ENCODE data around the gene EFNA2. TPM values are rescaled to one million over a fixed set of nuclear protein-coding genes. Genes with fewer than 3 reads are reported as not detected.

Gene EFNA2
- 1.0 to 2.3 TPM (median 2.0 TPM) in 5 replicates for total RNA-seq (2022; extraction: Qiagen RNA extraction)

DNA sequence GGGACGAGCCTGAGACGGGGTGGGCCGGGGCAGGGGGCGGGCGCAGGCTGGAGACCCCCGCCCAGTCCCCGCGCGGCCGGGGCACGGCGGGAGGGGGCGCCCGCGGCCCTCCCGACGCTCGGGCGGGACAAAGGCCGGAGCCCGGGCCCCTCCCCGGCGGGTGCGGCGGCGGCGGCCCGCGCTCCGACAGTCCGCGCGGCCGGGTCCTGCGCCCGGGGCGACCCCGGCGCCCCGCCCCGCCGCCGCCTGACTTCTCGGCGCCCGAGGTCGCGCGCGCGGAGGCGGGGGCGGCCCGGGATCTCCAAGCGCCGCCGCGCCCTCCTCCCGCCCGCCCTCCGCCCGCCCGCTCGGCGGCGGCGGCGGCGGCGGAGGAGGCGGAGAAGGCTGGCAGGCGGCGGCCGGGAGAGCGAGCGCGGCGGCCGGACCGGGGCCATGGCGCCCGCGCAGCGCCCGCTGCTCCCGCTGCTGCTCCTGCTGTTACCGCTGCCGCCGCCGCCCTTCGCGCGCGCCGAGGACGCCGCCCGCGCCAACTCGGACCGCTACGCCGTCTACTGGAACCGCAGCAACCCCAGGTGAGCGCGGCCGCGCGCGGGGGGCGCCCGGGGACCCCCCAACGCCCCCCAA is at the start of gene EFNA2:
EFNA2 (plus strand) TSS at position 137 of the 624 bp plus-strand sequence; CDS start at position 433, 296 bp downstream.

DNA sequence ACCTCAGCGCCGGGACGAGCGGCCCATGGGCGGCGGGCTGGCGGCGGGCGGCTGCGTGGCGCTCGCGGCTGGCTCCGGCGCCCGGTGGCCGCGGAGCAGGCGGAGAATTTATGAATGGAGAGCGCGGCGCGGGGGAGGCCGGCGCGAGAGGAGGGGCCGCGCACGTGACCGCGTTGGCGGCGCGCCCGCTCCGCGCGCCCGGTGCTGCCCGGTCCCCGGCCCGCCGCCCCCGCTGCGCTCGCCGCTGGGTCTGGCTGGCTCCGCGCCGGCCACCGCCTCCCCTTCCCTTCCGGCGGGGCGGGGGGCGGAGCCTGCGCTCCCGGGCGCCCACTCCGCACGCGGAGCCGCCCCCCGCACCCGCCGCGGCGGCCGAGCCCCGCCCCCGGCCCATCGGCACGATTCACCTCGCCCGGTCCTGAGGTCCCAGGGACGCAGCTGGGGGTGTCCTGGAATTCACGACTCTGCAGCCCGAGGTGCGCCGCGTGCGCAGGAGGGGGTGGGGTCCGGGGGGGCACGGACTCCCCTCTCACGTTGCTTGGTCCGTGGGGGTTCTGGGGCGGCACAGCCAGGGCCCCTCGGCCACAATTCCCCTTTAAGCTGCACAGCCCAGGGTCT is 47.8 kb upstream of the EFNA2 start, which contains the start of gene CBARP:
CBARP (minus strand) TSS at position 252 of the 615 bp plus-strand sequence. CDS start 1,905 bp downstream, outside the sequence.

DNA sequence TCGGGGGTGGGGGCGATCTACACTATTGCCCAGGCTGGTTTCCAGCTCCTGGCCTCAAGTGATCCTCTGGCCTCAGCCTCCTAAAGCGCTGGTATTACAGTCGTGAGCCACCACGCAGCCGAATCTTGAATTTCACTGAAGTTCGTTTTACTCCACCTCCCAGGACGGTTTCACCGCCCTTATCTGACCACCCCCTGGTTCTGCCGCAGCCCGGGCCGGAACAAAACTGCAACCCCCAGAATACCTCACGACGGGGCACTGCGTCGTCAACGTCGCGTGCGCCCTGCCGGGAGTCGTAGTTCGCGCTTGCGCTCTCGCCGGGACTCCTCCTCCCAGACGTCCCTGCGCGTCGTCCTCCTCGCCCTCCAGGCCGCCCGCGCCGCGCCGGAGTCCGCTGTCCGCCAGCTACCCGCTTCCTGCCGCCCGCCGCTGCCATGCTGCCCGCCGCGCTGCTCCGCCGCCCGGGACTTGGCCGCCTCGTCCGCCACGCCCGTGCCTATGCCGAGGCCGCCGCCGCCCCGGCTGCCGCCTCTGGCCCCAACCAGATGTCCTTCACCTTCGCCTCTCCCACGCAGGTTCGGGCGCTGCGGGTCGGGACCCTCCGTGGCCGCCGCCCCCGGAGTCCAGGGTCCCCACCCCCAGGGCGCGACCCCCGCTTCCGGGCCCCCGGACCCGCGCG is 44.1 kb upstream of the EFNA2 start, which contains the start of gene ATP5F1D:
ATP5F1D (plus strand) TSS at position 335 of the 679 bp plus-strand sequence; CDS start at position 435, 100 bp downstream.

DNA sequence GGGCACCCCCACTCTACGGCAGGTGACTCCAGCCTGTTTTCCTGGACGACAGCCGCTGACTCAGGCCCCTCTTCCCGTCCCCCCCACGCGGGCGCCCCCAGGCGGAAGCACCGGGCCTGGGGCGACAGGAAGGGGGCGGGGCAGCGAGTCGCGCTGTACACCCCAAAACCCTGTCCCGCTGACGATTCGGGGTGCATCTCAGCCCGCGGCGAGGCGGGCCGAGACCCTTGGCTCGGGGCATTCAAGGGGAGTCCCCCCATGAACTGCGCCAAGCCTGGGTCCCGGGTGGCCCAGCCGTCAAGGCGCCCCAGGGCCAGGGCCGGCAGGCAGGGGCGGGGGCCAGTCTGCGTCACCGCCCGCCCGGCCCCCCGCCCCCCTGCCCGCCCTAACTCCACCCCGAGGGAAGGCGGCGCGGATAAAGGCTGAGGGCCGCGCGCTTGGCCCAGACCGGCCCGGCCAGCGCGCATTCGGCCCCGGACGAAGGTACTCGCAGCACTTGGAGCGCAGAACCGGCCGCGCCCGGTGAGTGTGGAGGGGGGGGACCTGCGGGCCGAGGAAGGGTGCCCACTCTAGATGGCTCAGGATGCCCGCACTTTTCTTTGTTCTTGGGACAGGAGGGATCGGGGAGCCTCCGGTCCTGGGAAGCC is 37.4 kb upstream of the EFNA2 start, which contains the start of gene MIDN:
MIDN (plus strand) TSS at position 445 of the 647 bp plus-strand sequence. CDS start 1,714 bp downstream, outside the sequence.

DNA sequence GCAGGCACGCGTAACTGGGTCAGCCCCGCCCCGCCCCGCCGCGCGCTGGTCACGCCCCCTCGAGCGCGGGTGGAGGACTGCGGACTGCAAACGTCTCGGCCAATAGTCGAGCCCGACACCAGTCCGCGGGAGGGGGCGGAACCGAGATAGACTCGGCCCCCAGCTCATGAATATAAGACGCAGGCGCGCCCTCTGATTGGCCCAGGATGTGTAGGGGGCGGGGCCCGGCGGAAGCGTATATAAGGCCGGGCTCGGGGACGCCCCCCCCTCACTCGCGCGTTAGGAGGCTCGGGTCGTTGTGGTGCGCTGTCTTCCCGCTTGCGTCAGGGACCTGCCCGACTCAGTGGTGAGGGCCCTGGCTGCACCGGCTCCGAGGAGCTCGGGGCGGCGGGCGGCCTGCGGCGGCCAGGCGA is 16.6 kb upstream of the EFNA2 start, which contains the start of gene CIRBP:
CIRBP (plus strand) TSS at position 268 of the 413 bp plus-strand sequence. CDS start 1,602 bp downstream, outside the sequence.

DNA sequence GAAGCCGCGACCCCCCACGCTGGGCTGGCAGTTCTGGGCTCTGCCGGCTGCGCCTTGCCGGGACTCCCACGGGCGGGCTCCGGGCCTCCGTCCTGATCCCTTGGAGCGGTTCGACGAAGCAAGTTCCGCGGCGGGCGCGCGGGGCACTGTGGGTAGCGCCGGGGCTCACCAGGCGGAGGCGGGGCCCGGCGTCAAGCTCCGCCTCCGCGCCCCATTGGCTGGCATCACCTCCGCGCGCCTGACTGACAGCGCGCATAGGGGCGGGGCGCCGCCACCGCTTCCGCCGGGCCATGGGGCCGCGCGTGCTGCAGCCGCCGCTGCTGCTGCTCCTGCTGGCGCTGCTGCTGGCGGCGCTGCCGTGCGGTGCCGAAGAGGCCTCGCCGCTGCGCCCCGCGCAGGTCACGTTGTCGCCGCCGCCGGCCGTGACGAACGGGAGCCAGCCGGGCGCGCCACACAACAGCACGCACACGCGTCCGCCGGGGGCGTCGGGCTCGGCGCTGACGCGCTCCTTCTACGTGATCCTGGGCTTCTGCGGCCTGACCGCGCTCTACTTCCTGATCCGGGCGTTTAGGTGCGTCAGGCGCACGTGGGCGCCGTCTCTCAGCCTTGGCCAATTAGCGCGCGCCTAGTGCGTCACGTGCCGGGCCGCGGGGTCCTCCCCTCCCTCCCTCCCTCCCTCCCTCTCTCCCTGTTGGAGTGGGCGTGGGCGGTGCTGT is 10.3 kb upstream of the EFNA2 start, which contains the start of gene FAM174C:
FAM174C (plus strand) TSS at position 271 of the 716 bp plus-strand sequence; CDS start at position 291, 20 bp downstream.

Other genes with a start within 250 kb of the EFNA2 start
- 12.7 to 19.5 TPM (median 15.0 TPM) in 5 replicates for gene ABCA7, start 245.8 kb upstream of the EFNA2 start, total RNA-seq (2022; extraction: Qiagen RNA extraction)
- gene ARHGAP45, start 218.7 kb upstream of the EFNA2 start, total RNA-seq (2022; extraction: Qiagen RNA extraction), result 3.2 to 4.9 TPM (median 4.7 TPM) in 5 replicates
- gene POLR2E, start 190.5 kb upstream of the EFNA2 start, total RNA-seq (2022; extraction: Qiagen RNA extraction), result 189 to 252 TPM (median 230 TPM) in 5 replicates
- gene GPX4, start 181.9 kb upstream of the EFNA2 start, total RNA-seq (2022; extraction: Qiagen RNA extraction), result 385 to 499 TPM (median 481 TPM) in 5 replicates
- gene SBNO2, start 111.6 kb upstream of the EFNA2 start, total RNA-seq (2022; extraction: Qiagen RNA extraction), result 28.6 to 34.8 TPM (median 32.0 TPM) in 5 replicates
- gene STK11, start 80.1 kb upstream of the EFNA2 start, total RNA-seq (2022; extraction: Qiagen RNA extraction), result 34.1 to 37.9 TPM (median 35.8 TPM) in 5 replicates
- gene CBARP, start 47.9 kb upstream of the EFNA2 start, total RNA-seq (2022; extraction: Qiagen RNA extraction), result 2.9 to 4.1 TPM (median 4.0 TPM) in 5 replicates
- 73.6 to 182 TPM (median 168 TPM) in 5 replicates for gene ATP5F1D, start 44.1 kb upstream of the EFNA2 start, total RNA-seq (2022; extraction: Qiagen RNA extraction)
- 48.0 to 55.8 TPM (median 51.1 TPM) in 5 replicates for gene MIDN, start 37.3 kb upstream of the EFNA2 start, total RNA-seq (2022; extraction: Qiagen RNA extraction)
- 90.9 to 225 TPM (median 100 TPM) in 5 replicates for gene CIRBP, start 16.5 kb upstream of the EFNA2 start, total RNA-seq (2022; extraction: Qiagen RNA extraction)
- gene FAM174C, start 10.3 kb upstream of the EFNA2 start, total RNA-seq (2022; extraction: Qiagen RNA extraction), result 44.2 to 95.1 TPM (median 77.5 TPM) in 5 replicates
- 67.0 to 76.3 TPM (median 74.3 TPM) in 5 replicates for gene NDUFS7, start 98.0 kb downstream of the EFNA2 start, total RNA-seq (2022; extraction: Qiagen RNA extraction)
- gene GAMT, start 115.7 kb downstream of the EFNA2 start, total RNA-seq (2022; extraction: Qiagen RNA extraction), result 26.9 to 45.6 TPM (median 41.2 TPM) in 5 replicates
- gene DAZAP1, start 121.7 kb downstream of the EFNA2 start, total RNA-seq (2022; extraction: Qiagen RNA extraction), result 81.0 to 103 TPM (median 96.2 TPM) in 5 replicates
- gene RPS15, start 152.5 kb downstream of the EFNA2 start, total RNA-seq (2022; extraction: Qiagen RNA extraction), result 1,250 to 2,075 TPM (median 1,916 TPM) in 5 replicates
- 0.78 to 2.5 TPM (median 1.7 TPM) in 5 replicates for gene APC2, start 164.2 kb downstream of the EFNA2 start, total RNA-seq (2022; extraction: Qiagen RNA extraction)
- gene C19orf25, start 193.3 kb downstream of the EFNA2 start, total RNA-seq (2022; extraction: Qiagen RNA extraction), result 10.4 to 18.8 TPM (median 16.6 TPM) in 5 replicates
- gene PCSK4, start 204.5 kb downstream of the EFNA2 start, total RNA-seq (2022; extraction: Qiagen RNA extraction), result 0.64 to 1.0 TPM (median 0.85 TPM) in 5 replicates
- gene REEP6, start 205.3 kb downstream of the EFNA2 start, total RNA-seq (2022; extraction: Qiagen RNA extraction), result 3.9 to 6.6 TPM (median 4.9 TPM) in 5 replicates
- gene ADAMTSL5, start 227.1 kb downstream of the EFNA2 start, total RNA-seq (2022; extraction: Qiagen RNA extraction), result 3.4 to 4.2 TPM (median 3.5 TPM) in 5 replicates
- not detected in 5 replicates for gene PLK5, start 238.2 kb downstream of the EFNA2 start, total RNA-seq (2022; extraction: Qiagen RNA extraction)